ENCODE results near the gene RASSF8. TPM values are rescaled to one million over a fixed set of nuclear protein-coding genes. Genes with fewer than 3 reads are reported as not detected.

Gene RASSF8
- total RNA-seq, 4 donors from 2014 or later = 32.0 to 79.5 (median 50.8) TPM

GRCh38 chr12:26058818-26059217, 100.3 kb downstream of the RASSF8 start:
- ATAC-seq (ENCODE audit: low FRiP score) (no peak), DNase-seq (ENCODE audit: low spot score) (no peak)
- no peak for TF ChIP-seq CTCF (IDR thresholded peaks at IDR 0.05)

DNA sequence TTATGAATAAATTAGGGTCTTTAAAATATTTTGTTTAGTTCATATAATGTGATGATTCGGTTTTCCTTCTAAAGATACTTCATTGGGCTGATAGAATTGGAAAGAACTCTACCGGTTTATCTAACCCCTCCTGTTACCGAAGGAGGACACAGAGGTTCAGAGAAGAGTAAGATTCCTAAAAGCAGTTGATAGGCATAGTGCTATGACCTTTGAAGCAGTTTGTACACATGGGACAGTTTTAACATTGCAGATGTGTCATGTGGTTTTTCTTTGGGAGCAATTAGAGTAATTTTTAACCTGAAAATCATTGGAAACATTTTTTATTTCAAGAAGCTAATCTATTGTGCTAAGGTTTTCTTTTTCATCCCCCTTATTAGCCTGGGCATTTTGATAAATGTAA, 103.5 kb downstream of the RASSF8 start:
- ATAC-seq (ENCODE audit: low FRiP score) (no peak), DNase-seq (ENCODE audit: low spot score) (no peak)
- no peak for TF ChIP-seq CTCF (IDR thresholded peaks at IDR 0.05)

DNA sequence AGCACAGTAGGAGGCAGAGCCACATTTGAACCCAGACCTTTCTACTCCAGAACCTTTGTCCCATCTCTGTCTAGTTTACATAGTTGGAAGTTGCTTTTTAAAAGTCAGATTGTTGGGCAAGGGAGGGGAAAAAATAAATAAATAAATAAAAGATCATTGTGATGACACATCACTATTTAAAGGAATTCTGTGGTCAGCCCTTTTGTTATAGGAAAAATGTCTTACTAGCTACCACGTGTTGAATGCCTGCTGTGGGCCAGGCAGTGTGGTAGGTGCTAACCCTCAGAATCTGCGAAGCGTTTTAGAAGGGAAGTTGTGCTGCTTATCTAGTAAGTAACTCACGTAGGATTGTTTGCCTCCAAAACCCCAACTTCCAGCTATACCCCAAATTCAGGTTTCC, 104.1 kb downstream of the RASSF8 start:
- ATAC-seq (ENCODE audit: low FRiP score) (no peak), DNase-seq (ENCODE audit: low spot score) (no peak)
- no peak for TF ChIP-seq CTCF (IDR thresholded peaks at IDR 0.05)

DNA sequence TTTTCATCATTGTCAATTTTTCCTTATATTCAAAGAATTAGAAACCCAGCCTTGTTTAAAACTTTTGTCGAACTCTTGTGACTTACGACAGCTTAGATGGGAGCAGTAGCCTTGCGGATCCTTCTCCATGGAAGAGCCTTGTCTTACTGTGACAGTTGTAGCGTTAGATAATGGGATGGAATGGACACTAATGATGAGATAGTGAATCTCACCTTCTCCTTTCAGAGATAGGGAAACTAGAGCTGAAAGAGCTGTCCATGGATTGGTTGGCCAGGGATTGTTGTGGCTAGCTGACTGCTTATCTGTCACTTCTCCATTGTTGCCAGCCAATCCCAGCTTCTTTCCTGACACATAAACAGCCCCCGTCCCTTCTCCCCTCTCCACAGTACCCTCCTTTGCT, 107.0 kb downstream of the RASSF8 start:
- TF ChIP-seq CTCF (IDR thresholded peaks at IDR 0.05) = no peak
- no peak for DNase-seq (ENCODE audit: low spot score)

DNA sequence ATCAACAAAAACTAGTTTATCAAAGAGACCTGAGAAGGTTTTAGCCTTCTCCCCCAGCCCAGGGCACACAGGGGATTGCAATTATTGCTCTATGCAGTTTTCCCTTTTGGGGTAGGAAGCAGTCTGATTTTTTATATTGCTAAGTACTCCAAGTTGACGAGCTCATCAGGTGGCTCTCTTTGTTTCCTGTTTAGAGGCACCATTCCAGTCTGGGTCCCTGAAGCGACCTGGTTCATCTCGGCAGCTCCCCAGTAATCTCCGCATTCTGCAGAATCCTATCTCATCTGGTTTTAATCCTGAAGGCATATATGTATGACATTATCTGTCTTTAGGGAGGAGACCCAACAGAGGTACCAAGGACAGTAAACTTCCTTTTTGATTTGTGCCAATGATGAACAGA, 110.0 kb downstream of the RASSF8 start:
- ATAC-seq (ENCODE audit: low FRiP score) = no peak
- DNase-seq (ENCODE audit: low spot score) = no peak
- TF ChIP-seq CTCF (IDR thresholded peaks at IDR 0.05) = no peak

More for the DNA sequence above, 107.0 kb downstream of the RASSF8 start:
- no peak for ATAC-seq (ENCODE audit: low FRiP score)

DNA sequence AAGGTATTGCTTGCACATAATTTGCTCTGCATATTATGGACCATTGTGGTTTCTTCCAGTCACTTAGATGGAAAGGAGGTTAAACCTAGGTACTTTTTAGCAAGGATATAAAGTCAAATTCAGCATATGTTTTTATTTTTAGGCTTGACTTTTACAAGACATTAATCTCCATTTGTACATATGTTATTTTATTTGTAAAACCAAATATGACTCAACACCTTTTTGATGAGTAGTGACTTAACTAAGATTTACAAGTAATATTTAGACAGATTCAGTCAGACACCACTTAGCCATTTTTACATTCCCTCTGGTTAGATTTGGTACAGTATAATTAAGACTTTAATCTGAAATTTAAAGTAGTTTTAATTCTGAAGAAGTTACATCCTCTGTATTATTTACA, 111.3 kb downstream of the RASSF8 start:
- TF ChIP-seq CTCF (IDR thresholded peaks at IDR 0.05) = no peak

DNA sequence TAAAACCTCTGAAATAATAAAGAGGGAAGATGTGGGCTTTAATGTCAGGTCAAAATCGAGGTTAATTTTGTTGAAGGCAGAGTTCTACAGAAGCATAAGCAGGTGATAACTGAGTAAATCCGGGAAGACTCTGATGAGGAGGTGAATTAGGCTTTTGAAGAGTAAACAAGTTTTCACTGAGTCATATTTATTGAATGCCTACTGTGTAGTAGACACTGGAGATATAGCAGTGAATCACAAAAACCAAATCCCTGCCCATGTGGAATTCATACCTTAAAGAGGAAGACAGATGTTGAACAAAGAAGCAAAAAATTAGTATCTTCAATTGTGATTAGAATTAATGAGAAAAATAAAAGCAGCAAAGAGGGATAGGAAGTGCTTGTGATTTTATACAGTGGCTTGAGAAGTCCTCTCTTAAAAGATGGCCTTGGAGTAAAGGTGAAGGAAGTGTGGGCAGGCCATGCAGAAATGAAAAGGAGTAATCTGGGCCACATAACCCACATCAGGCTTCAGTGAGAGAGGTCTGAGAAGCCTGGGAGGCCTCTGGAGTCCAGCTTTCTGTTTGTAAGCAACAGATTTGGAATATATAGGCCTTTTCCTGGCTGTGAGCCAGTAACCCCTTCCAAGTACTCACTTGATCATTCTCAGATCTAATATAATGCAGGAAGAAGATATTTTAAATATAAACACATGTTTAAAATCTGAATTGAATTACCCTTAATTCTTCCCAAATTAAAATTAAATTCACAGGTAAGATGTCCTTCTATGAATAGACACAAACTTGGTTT, 119.6 kb downstream of the RASSF8 start:
- ATAC-seq (ENCODE audit: low FRiP score) (no peak), DNase-seq (ENCODE audit: low spot score) (no peak)
- no peak for TF ChIP-seq CTCF (IDR thresholded peaks at IDR 0.05)

More for the DNA sequence above, 111.3 kb downstream of the RASSF8 start:
- DNase-seq (ENCODE audit: low spot score) = no peak
- ATAC-seq (ENCODE audit: low FRiP score) = no peak

All from omental fat pad (tissue), 4 donors.